ENCODE data around the gene TLCD5. TPM values are rescaled to one million over a fixed set of nuclear protein-coding genes. Genes with fewer than 3 reads are reported as not detected.

TLCD5 gene
- total RNA-seq, 3 donors from 2014 or later: 2.9 to 8.2 (median 6.9) TPM

DNA sequence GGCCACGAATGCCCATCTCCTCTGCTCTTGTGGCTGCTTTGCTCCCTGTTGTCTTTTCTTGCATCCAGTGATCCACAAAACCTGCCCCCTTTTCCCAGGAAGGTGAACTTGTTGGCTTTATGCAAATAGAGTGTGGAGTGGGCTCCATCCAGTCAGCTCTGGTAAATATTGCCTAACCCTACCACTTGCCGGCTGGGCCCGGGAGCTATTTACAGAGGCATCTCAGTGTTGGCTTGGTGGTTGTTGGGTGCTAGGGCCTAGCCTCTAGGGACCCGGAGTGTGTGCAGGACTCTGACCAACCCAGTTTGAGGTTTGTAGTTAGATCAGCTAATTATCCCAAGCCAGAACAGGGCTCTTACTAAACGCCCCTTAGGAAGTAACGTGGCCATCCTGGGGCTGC is 40.8 kb upstream of the TLCD5 start:
- TF ChIP-seq POLR2AphosphoS5 (IDR thresholded peaks at IDR 0.05) (no peak), POLR2A (IDR thresholded peaks at IDR 0.05) (no peak)
- TF ChIP-seq, protein P1, sequence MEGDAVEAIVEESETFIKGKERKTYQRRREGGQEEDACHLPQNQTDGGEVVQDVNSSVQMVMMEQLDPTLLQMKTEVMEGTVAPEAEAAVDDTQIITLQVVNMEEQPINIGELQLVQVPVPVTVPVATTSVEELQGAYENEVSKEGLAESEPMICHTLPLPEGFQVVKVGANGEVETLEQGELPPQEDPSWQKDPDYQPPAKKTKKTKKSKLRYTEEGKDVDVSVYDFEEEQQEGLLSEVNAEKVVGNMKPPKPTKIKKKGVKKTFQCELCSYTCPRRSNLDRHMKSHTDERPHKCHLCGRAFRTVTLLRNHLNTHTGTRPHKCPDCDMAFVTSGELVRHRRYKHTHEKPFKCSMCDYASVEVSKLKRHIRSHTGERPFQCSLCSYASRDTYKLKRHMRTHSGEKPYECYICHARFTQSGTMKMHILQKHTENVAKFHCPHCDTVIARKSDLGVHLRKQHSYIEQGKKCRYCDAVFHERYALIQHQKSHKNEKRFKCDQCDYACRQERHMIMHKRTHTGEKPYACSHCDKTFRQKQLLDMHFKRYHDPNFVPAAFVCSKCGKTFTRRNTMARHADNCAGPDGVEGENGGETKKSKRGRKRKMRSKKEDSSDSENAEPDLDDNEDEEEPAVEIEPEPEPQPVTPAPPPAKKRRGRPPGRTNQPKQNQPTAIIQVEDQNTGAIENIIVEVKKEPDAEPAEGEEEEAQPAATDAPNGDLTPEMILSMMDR (IDR thresholded peaks at IDR 0.05): no peak
- Histone ChIP-seq H3K9me3 (no peaks in the 10 kb centered on the region), H3K4me1 (no peaks in the 10 kb centered on the region), H3K27ac (no peak overlapping the region), H3K4me3 (no peak overlapping the region), H3K27me3 (no peaks in the 10 kb centered on the region), H3K36me3 (no peaks in the 10 kb centered on the region)
- intact Hi-C loops (cut with DNase I; ENCODE audit: low total_unique reads): no loop called here
- DNase-seq (ENCODE audit: low spot score in 2 of 2): no peak

DNA sequence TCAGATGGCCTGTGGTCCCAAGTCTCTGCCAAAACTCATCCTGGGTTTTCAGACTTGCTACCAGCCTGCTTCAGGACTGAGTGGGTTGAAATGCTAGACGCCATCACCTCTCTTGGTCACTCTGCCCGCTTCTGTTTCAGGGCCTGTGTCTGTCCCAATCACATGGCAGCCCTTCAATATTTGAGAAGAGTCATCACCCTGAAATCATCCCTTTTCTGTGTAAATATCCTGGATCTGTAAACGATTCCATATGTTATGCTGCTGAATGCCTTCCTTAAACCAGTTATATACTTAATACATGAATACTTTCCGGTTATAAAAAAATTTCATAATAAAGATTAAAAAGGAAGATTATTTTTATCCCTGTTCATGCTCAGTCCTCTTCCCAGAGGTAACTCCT is 39.8 kb upstream of the TLCD5 start:
- no peak for DNase-seq (ENCODE audit: low spot score in 2 of 2)
- no peak for TF ChIP-seq POLR2AphosphoS5 (IDR thresholded peaks at IDR 0.05)
- Histone ChIP-seq H3K4me1 (no peaks in the 10 kb centered on the region), H3K9me3 (no peaks in the 10 kb centered on the region), H3K27me3 (no peaks in the 10 kb centered on the region), H3K36me3 (no peaks in the 10 kb centered on the region), H3K27ac (no peak overlapping the region), H3K4me3 (no peak overlapping the region)
- intact Hi-C loops (cut with DNase I; ENCODE audit: low total_unique reads): no loop called here

DNA sequence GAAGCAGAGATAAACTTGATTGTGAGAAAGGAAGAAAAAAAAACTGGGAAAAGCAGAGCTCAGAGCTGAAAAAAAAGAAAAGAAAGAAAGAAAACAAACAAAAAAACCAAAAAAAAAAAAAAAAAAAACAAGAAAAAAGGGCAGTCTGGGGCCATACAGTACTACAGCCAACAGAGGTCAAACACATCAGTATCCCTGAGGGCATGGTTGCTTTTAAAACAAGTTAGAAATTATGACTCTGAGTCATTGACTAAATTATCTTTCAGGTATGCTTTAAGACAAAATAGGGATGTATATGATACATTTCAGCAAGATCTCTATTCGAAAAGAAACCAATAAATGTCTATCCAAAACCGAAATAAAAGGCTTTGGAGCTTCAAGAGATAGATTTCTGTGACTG is 37.1 kb upstream of the TLCD5 start:
- H3K27ac ChIP-seq: no peak overlapping the region
- H3K4me1 ChIP-seq: no peaks in the 10 kb centered on the region
- no peaks in the 10 kb centered on the region for H3K27me3 ChIP-seq
- DNase-seq (ENCODE audit: low spot score in 2 of 2): no peak
- H3K4me3 ChIP-seq: no peak overlapping the region
- intact Hi-C loops (cut with DNase I; ENCODE audit: low total_unique reads): no loop called here
- H3K9me3 ChIP-seq: no peaks in the 10 kb centered on the region
- no peaks in the 10 kb centered on the region for H3K36me3 ChIP-seq
- TF ChIP-seq, protein P1 (IDR thresholded peaks at IDR 0.05): no peak
- TF ChIP-seq POLR2A (IDR thresholded peaks at IDR 0.05): no peak
- TF ChIP-seq POLR2AphosphoS5 (IDR thresholded peaks at IDR 0.05): no peak

DNA sequence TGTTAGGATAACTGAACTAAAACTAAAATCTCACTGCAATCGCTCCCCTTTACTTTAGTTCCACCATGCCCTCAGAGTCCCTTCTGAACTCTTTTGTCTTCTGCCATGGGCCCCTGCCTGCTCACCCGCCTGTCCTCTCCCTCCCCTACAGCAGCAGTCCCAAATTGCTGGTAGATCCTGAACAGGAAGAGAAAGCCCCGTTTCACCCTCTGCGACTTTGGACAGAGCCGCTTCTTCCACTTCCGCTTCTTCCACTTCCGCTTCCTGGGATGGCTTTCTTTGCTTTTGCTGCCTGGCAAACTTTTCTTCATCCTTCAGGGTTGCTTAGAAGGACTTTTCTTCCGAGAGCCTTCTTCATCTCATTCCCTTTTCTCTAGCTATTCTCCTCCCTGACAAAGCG is 35.7 kb upstream of the TLCD5 start:
- H3K4me3 ChIP-seq: no peak overlapping the region
- H3K4me1 ChIP-seq: no peaks in the 10 kb centered on the region
- no peaks in the 10 kb centered on the region for H3K36me3 ChIP-seq
- H3K9me3 ChIP-seq: no peaks in the 10 kb centered on the region
- H3K27me3 ChIP-seq: no peaks in the 10 kb centered on the region
- TF ChIP-seq POLR2A (IDR thresholded peaks at IDR 0.05) (no peak), POLR2AphosphoS5 (IDR thresholded peaks at IDR 0.05) (no peak)
- TF ChIP-seq, protein P1 (IDR thresholded peaks at IDR 0.05): no peak
- no peak overlapping the region for H3K27ac ChIP-seq
- DNase-seq (ENCODE audit: low spot score in 2 of 2): no peak
- intact Hi-C loops (cut with DNase I; ENCODE audit: low total_unique reads): no loop called here

DNA sequence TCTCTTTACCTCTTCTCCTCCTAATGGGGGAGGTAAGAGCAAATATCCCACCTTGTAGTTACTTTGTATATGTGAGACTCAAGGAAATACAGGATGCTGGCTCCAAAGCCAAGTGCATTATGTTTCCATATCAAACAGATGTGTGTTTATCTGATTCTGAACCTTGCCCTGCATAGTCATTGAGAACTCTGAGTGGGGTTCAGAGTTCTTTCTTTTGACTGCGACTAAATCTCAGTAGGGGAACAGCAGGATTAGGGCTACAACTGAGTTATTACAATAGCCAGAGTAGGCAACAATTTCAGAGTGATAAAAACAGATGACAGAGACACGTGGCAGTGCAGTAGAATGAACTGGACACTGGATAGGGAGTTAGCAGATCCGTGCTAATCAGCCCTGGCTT is 34.1 kb upstream of the TLCD5 start:
- Histone ChIP-seq H3K9me3 (no peaks in the 10 kb centered on the region), H3K4me3 (no peak overlapping the region), H3K27ac (no peak overlapping the region), H3K36me3 (no peaks in the 10 kb centered on the region), H3K27me3 (no peaks in the 10 kb centered on the region), H3K4me1 (no peaks in the 10 kb centered on the region)
- intact Hi-C loops (cut with DNase I; ENCODE audit: low total_unique reads): loop anchor here (2.0 kb wide), 1 partner anchor 18 kb away; no protein-coding TSS in a partner anchor
- no peak for DNase-seq (ENCODE audit: low spot score in 2 of 2)
- TF ChIP-seq, protein P1 (IDR thresholded peaks at IDR 0.05): no peak
- TF ChIP-seq POLR2A (IDR thresholded peaks at IDR 0.05) (no peak), POLR2AphosphoS5 (IDR thresholded peaks at IDR 0.05) (no peak)
